Measurements from ENCODE around the gene OLIG2.

DNA sequence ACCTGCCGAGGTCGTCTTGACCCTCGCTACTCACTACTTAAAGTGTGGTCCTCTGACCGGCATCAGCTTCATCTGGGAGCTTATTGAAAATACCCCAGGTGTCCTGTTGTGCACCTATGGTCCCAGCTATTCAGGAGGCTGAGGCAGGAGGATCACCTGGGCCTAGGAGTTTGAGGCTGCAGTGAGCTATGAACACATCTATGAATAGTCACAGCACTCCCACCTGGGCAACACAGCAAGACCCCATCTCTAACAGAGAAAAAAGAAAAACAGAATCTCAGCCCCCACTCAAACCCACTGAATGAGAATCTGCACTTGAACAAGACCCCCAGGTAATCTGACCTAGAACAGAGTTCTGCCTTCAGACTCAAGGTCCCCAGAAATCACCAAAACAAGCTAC lies 35.5 kb downstream of the OLIG2 start:
- TF ChIP-seq, protein P1, sequence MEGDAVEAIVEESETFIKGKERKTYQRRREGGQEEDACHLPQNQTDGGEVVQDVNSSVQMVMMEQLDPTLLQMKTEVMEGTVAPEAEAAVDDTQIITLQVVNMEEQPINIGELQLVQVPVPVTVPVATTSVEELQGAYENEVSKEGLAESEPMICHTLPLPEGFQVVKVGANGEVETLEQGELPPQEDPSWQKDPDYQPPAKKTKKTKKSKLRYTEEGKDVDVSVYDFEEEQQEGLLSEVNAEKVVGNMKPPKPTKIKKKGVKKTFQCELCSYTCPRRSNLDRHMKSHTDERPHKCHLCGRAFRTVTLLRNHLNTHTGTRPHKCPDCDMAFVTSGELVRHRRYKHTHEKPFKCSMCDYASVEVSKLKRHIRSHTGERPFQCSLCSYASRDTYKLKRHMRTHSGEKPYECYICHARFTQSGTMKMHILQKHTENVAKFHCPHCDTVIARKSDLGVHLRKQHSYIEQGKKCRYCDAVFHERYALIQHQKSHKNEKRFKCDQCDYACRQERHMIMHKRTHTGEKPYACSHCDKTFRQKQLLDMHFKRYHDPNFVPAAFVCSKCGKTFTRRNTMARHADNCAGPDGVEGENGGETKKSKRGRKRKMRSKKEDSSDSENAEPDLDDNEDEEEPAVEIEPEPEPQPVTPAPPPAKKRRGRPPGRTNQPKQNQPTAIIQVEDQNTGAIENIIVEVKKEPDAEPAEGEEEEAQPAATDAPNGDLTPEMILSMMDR (IDR thresholded peaks at IDR 0.05; ENCODE audit: insufficient read depth, low read depth, low read length), result no peak
- TF ChIP-seq EZH2 (IDR thresholded peaks at IDR 0.05; ENCODE audit: insufficient read depth, low read length), result no peak
